ENCODE results near the gene NLGN4X. TPM values are rescaled to one million over a fixed set of nuclear protein-coding genes. Genes with fewer than 3 reads are reported as not detected.

Gene NLGN4X
- total RNA-seq, 1 donor, result not detected

DNA sequence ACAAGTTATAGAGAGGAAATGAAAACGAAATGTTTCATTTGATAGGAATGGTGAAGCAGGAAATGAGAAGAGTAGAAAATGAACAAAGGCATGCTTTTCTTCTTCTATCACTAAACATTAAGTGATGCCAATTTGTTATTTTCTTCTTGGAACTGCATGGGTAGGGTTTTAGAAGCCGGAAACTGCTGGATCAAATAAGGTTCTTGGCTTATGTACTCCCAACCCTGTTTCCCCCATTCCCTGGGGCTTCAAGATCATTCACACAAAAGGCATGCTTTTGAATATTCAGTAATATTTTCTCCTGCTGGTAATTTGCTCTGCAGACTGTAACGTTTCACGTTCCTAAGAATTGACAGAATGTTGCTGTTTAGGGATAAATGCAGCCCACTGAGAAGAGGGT, 224.1 kb downstream of the NLGN4X start:
- no peak for DNase-seq (ENCODE audit: low read depth)
- no peak overlapping the region for H3K4me3 ChIP-seq (ENCODE audit: low read depth, low read length)
- TF ChIP-seq, protein P1, sequence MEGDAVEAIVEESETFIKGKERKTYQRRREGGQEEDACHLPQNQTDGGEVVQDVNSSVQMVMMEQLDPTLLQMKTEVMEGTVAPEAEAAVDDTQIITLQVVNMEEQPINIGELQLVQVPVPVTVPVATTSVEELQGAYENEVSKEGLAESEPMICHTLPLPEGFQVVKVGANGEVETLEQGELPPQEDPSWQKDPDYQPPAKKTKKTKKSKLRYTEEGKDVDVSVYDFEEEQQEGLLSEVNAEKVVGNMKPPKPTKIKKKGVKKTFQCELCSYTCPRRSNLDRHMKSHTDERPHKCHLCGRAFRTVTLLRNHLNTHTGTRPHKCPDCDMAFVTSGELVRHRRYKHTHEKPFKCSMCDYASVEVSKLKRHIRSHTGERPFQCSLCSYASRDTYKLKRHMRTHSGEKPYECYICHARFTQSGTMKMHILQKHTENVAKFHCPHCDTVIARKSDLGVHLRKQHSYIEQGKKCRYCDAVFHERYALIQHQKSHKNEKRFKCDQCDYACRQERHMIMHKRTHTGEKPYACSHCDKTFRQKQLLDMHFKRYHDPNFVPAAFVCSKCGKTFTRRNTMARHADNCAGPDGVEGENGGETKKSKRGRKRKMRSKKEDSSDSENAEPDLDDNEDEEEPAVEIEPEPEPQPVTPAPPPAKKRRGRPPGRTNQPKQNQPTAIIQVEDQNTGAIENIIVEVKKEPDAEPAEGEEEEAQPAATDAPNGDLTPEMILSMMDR (IDR thresholded peaks at IDR 0.05; ENCODE audit: insufficient read depth, low read length), result no peak

DNA sequence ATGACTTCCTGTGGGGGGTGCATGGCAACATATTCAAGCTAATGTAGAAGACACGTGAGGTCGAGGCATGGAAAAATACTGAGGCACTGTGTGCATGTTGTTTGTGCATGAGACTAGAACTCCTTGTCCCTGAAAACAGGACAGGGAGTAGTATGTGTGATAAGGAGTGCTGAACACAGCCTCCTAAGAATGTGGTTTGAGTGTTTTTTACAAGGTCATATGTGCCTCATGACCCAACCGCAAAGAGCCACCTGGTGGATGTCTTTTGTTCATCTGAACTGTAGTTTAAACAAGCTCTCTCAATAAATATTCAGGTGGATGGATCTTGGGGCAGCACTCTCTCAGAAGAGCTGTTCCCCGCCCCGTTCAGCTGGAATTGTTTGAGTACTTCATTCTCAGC, 226.6 kb downstream of the NLGN4X start:
- TF ChIP-seq, protein P1 (IDR thresholded peaks at IDR 0.05; ENCODE audit: insufficient read depth, low read length), result no peak
- no peak overlapping the region for H3K4me3 ChIP-seq (ENCODE audit: low read depth, low read length)
- no peak for DNase-seq (ENCODE audit: low read depth)

DNA sequence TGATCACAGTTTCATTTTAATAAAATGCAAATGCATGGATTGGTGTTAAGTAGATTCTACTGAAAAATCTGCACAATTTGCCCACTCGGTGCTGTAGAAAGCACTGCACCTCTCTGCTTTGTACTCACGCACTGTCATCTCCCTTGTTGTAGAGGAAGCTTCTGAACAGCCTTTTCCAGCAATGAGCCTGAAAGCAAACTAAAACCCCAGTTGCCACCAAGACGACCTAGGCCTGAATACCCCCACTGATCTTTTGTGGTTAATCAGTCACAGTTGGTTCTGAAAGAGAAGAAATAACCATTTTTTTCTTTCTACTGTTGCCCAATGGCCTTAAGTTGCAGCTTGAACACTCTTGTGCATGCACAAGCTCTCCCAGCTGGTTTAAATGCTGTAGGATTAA, 229.8 kb downstream of the NLGN4X start:
- TF ChIP-seq, protein P1 (IDR thresholded peaks at IDR 0.05; ENCODE audit: insufficient read depth, low read length), result no peak
- DNase-seq (ENCODE audit: low read depth), result no peak
- no peak overlapping the region for H3K4me3 ChIP-seq (ENCODE audit: low read depth, low read length)

DNA sequence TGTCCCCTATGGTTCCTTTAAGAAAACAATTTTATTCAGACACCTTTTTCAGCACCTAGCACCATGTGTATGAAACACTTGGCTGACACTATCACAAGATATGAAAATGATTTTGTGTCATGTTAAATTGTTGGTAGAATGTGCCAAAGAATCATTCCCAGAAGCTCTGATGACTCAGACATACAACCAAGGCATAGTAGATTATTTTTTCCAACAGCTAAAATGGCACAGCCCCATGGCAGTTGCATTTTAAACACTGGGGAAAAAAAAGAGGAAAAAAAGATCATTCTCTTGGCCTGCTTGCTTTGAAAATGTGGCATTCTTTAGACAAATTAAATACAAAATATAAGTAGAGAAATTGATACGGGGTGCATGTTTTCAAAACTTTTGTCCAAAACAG, 230.2 kb downstream of the NLGN4X start:
- H3K4me3 ChIP-seq (ENCODE audit: low read depth, low read length), result no peak overlapping the region
- TF ChIP-seq, protein P1 (IDR thresholded peaks at IDR 0.05; ENCODE audit: insufficient read depth, low read length), result no peak
- no peak for DNase-seq (ENCODE audit: low read depth)

DNA sequence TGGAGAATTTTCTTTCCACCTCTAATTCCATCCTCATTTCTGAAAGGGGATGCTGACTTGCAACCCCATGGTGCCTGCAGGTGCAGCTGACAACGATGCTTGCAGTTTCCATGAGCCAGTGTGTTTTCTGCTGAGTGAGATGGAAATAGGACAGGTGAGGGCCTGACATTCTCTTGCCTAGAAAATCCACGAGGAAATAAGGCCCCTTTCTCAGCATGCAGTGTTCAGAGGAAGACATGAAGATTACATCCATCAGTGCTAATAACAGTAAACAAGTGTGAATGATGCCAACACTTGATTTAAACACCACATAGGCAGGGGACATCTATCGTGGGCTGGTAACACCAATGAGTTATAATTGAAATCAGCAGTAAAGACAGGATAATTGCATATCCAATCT, 237.3 kb downstream of the NLGN4X start:
- TF ChIP-seq, protein P1 (IDR thresholded peaks at IDR 0.05; ENCODE audit: insufficient read depth, low read length), result no peak
- no peak overlapping the region for H3K4me3 ChIP-seq (ENCODE audit: low read depth, low read length)
- DNase-seq (ENCODE audit: low read depth), result no peak

- TF ChIP-seq, protein P1 (IDR thresholded peaks at IDR 0.05; ENCODE audit: insufficient read depth, low read length), result no peak
- no peak overlapping the region for H3K4me3 ChIP-seq (ENCODE audit: low read depth, low read length)
- DNase-seq (ENCODE audit: low read depth), result no peak
These were observed 249.3 kb downstream of the NLGN4X start for GRCh38 chrX:5979338-5979737.

DNA sequence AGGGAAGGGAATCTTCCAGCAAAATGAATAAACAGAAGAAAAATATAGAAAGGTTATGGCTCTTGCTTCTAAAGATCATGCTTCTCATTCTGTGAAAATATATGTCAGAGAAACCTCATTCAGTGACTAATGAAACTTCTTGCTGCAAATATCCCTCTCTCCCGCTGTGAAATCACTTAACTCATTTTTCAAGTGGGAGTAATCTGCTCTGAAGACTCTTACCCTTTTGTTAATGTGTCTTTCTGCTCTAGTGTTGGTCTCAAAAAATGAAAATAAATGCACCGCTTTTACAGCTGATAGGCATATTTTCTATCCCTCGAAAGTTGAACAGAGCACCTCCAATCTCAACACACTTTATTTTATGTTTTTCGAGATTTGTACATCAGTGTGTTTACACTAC, 252.3 kb downstream of the NLGN4X start:
- TF ChIP-seq, protein P1 (IDR thresholded peaks at IDR 0.05; ENCODE audit: insufficient read depth, low read length), result no peak
- no peak overlapping the region for H3K4me3 ChIP-seq (ENCODE audit: low read depth, low read length)
- no peak for DNase-seq (ENCODE audit: low read depth)
